Measurements from ENCODE around the gene IP6K2. TPM values are rescaled to one million over a fixed set of nuclear protein-coding genes. Genes with fewer than 3 reads are reported as not detected.

The IP6K2 gene
- total and polyA plus RNA-seq, 3 donors from 2014 or later: 113 to 148 (median 114) TPM

GRCh38 chr3:48652923-48653715 lies 63.9 kb downstream of the IP6K2 start:
- Histone ChIP-seq H3K36me3 (ENCODE audit: low read depth, missing control alignments) (no peaks in the 10 kb centered on the region), H3K27me3 (no peaks in the 10 kb centered on the region), H3K4me3 (no peak overlapping the region), H3K4me1 (peaks cover 7% of the 10 kb centered on the region), H3K27ac (no peak overlapping the region), H3K9me3 (no peaks in the 10 kb centered on the region)
- intact Hi-C loops (cut with DNase I; ENCODE audit: low total_unique reads): no loop called here
- no peak for DNase-seq
- TF ChIP-seq POLR2A (IDR thresholded peaks at IDR 0.05) (no peak), CTCF (IDR thresholded peaks at IDR 0.05) (no peak)
- 94 to 95% methylated on average over 15 of the region's 15 CpGs for WGBS, 2 donors

- Histone ChIP-seq H3K9me3 (no peaks in the 10 kb centered on the region), H3K27ac (no peak overlapping the region), H3K4me1 (peaks cover 7% of the 10 kb centered on the region), H3K27me3 (no peaks in the 10 kb centered on the region), H3K36me3 (ENCODE audit: low read depth, missing control alignments) (no peaks in the 10 kb centered on the region), H3K4me3 (no peak overlapping the region)
- intact Hi-C loops (cut with DNase I; ENCODE audit: low total_unique reads): no loop called here
- TF ChIP-seq POLR2A (IDR thresholded peaks at IDR 0.05) (no peak), CTCF (IDR thresholded peaks at IDR 0.05) (no peak)
- 89 to 99% methylated on average over 5 to 11 of the region's 11 CpGs for WGBS, 2 donors
- DNase-seq: no peak
Measured at GRCh38 chr3:48651771-48652170, 65.2 kb downstream of the IP6K2 start.

GRCh38 chr3:48650723-48651122 lies 66.3 kb downstream of the IP6K2 start:
- DNase-seq: no peak
- no peak overlapping the region for H3K4me3 ChIP-seq
- intact Hi-C loops (cut with DNase I; ENCODE audit: low total_unique reads): no loop called here
- H3K36me3 ChIP-seq (ENCODE audit: low read depth, missing control alignments): no peaks in the 10 kb centered on the region
- no peak overlapping the region for H3K27ac ChIP-seq
- no peaks in the 10 kb centered on the region for H3K9me3 ChIP-seq
- no peaks in the 10 kb centered on the region for H3K27me3 ChIP-seq
- 91% methylated on average over 10 to 12 of the region's 12 CpGs for WGBS, 2 donors
- TF ChIP-seq POLR2A (IDR thresholded peaks at IDR 0.05) (no peak), CTCF (IDR thresholded peaks at IDR 0.05) (no peak)
- H3K4me1 ChIP-seq: peaks cover under 1% of the 10 kb centered on the region

GRCh38 chr3:48648188-48648850 lies 68.7 kb downstream of the IP6K2 start:
- DNase-seq: no peak
- H3K36me3 ChIP-seq (ENCODE audit: low read depth, missing control alignments): no peaks in the 10 kb centered on the region
- H3K9me3 ChIP-seq: no peaks in the 10 kb centered on the region
- intact Hi-C loops (cut with DNase I; ENCODE audit: low total_unique reads): no loop called here
- 89 to 98% methylated on average over 7 to 14 of the region's 15 CpGs for WGBS, 2 donors
- H3K27me3 ChIP-seq: no peaks in the 10 kb centered on the region
- no peak overlapping the region for H3K27ac ChIP-seq
- no peaks in the 10 kb centered on the region for H3K4me1 ChIP-seq
- H3K4me3 ChIP-seq: no peak overlapping the region
- no peak for TF ChIP-seq CTCF (IDR thresholded peaks at IDR 0.05)
- TF ChIP-seq POLR2A (IDR thresholded peaks at IDR 0.05): no peak

Data from testis (tissue), 3 donors.